HG03025 (cell line): ENCODE results near the gene FARS2.
"Not testable (repeated sequence)": the region's sequence is repeated elsewhere in the genome, so short reads cannot be mapped to it uniquely, and the experiment has no call there.

Source experiments
- ATAC-seq: cut with Tn5 transposase; IDR thresholded peaks from one replicate; pipeline ENCODE4 v1.9.1; 2021; ENCODE audit warnings: mild to moderate bottlenecking, moderate library complexity; ENCODE audit not compliant: unreplicated experiment, low FRiP score

The FARS2 gene

GRCh38 chr6:5789426-5789825 is 528.1 kb downstream of the FARS2 start:
- not testable (repeated sequence) for ATAC-seq

- not testable (repeated sequence) for ATAC-seq
Observed at GRCh38 chr6:5796555-5796954, 535.2 kb downstream of the FARS2 start.

- ATAC-seq: not testable (repeated sequence)
Observed at GRCh38 chr6:5806406-5806805, 545.1 kb downstream of the FARS2 start.

GRCh38 chr6:5809450-5809849 is 548.1 kb downstream of the FARS2 start:
- ATAC-seq: no peak

DNA sequence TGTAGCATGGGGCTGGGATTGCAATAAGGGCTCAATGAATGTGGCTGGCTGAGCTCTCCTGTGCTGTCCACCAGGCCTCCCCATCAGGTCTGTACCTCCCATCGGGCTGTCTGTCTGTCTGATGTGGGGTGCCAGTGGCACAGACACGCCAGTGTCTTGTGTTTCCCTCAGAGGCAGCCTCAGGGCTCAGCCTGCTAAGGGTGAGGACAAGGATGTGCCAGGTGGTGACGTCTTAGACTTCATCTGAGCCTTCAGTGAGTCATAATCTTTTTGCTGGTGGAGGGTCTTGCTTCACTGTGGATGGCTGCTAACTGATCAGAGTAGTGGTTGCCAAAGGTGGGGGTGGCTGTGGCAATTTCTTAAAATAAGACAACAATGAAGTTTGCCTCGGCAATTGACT is 550.7 kb downstream of the FARS2 start:
- no peak for ATAC-seq

GRCh38 chr6:5813625-5814027 is 552.3 kb downstream of the FARS2 start:
- ATAC-seq: no peak

DNA sequence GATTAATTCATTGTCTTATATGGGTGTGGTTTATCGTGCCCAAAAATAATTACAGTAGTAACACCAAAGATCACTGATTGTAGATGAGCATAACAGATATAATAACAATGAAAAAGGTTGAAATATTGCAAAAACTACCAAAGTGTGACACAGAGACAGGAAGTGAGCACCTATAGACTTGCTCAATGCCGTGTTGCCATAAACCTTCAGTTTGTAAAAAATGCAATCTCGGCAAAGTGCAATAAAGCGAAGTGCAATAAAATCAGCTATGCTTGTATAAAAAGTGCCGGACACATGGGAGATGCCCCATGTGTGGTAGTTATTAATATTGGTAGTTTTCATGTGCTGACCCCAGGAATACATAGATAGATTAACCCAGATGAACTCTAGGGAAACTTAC is 552.8 kb downstream of the FARS2 start:
- ATAC-seq: no peak

- ATAC-seq: no peak
Observed at GRCh38 chr6:5814901-5815300, 553.6 kb downstream of the FARS2 start.

DNA sequence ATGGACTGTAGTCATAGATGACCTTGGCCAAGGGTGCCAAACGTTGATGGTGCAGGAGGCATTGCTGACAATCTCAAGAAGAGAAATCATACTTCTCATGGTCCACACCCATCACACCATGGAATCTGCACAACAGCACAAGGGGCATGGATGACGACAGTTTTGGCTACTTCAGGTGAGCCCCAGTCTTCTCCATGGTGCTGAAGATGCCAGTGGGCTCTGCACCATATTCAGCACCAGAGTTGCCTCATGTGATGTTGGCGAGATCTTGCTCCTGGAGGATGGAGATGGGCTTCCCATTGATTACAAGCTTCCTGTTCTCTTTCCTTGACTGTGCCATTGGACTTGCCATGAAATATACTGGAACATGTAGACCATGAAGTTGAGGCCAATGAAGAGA is 556.6 kb downstream of the FARS2 start:
- no peak for ATAC-seq

- no peak for ATAC-seq
Observed at GRCh38 chr6:5818959-5819358, 557.6 kb downstream of the FARS2 start.
